Measurements from ENCODE around the gene ARID4B.
"Not testable (repeated sequence)": the region's sequence is repeated elsewhere in the genome, so short reads cannot be mapped to it uniquely, and the experiment has no call there.

ARID4B gene

DNA sequence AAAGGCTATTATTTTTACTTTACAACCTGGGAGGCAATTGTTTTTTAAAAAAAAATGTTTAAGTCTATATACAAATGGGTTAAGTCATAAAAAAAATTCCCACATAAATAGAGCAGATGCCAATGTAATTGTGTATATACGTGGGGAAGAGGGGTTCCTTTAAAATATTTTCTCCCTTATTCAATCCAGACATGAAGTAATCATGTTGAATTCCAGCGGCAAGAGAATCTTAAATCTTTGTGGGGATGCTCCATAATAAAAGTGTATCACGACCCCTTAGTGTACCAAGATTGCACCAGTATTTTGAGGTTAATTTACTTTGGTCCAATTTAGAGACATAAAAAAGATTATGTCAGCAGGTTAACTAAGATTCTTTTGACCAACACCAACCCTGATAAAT, 62.1 kb downstream of the ARID4B start:
- Histone ChIP-seq H3K27ac (ENCODE audit: low read length) (no peak overlapping the region), H3K9me3 (ENCODE audit: insufficient read depth, low read depth, low read length) (no peaks in the 10 kb centered on the region), H3K36me3 (ENCODE audit: insufficient read depth, low read depth, low read length) (no peaks in the 10 kb centered on the region), H3K4me1 (ENCODE audit: insufficient read depth, low read length) (peaks cover 11% of the 10 kb centered on the region; the same call in 1 of the 2 replicates), H3K9ac (ENCODE audit: low read depth, low read length) (no peak overlapping the region), H3K27me3 (ENCODE audit: insufficient read depth, low read length) (no peaks in the 10 kb centered on the region), H3K4me3 (ENCODE audit: low read length) (no peak overlapping the region)

- Histone ChIP-seq H3K36me3 (ENCODE audit: insufficient read depth, low read depth, low read length) (peaks cover 8% of the 10 kb centered on the region; the same call in 1 of the 2 replicates), H3K27ac (ENCODE audit: low read length) (no peak overlapping the region), H3K4me3 (ENCODE audit: low read length) (no peak overlapping the region), H3K27me3 (ENCODE audit: insufficient read depth, low read length) (no peaks in the 10 kb centered on the region), H3K9me3 (ENCODE audit: insufficient read depth, low read depth, low read length) (no peaks in the 10 kb centered on the region), H3K4me1 (ENCODE audit: insufficient read depth, low read length) (peaks cover 12% of the 10 kb centered on the region), H3K9ac (ENCODE audit: low read depth, low read length) (no peak overlapping the region)
These were observed 63.7 kb downstream of the ARID4B start for GRCh38 chr1:235264327-235264726.

DNA sequence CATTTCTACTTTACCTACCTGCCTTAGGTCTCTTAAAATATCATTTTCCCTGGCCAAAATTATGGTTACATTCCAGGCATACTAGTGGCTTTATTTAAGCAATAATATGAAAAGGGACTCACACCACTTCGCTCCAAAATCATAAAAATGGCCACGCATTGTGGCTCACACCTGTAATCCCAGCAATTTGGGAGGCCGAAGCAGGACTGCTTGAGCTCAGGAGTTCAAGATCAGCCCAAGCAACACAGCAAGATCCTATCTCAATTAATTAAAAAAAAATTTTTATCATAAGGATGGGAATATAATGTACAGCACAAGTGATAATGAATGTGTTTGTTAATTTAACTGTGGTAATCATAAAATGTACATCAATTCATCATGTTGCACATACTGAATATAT, 65.4 kb downstream of the ARID4B start:
- Histone ChIP-seq H3K27me3 (ENCODE audit: insufficient read depth, low read length) (no peaks in the 10 kb centered on the region), H3K9ac (ENCODE audit: low read depth, low read length) (no peak overlapping the region), H3K27ac (ENCODE audit: low read length) (no peak overlapping the region), H3K4me1 (ENCODE audit: insufficient read depth, low read length) (peaks cover 15% of the 10 kb centered on the region), H3K4me3 (ENCODE audit: low read length) (no peak overlapping the region), H3K36me3 (ENCODE audit: insufficient read depth, low read depth, low read length) (peaks cover 23% of the 10 kb centered on the region), H3K9me3 (ENCODE audit: insufficient read depth, low read depth, low read length) (no peaks in the 10 kb centered on the region)

- H3K27ac ChIP-seq (ENCODE audit: low read length): no peak overlapping the region
- no peak overlapping the region for H3K4me3 ChIP-seq (ENCODE audit: low read length)
- no peak overlapping the region for H3K9ac ChIP-seq (ENCODE audit: low read depth, low read length)
- H3K27me3 ChIP-seq (ENCODE audit: insufficient read depth, low read length): no peaks in the 10 kb centered on the region
- no peaks in the 10 kb centered on the region for H3K9me3 ChIP-seq (ENCODE audit: insufficient read depth, low read depth, low read length)
- H3K36me3 ChIP-seq (ENCODE audit: insufficient read depth, low read depth, low read length): peaks cover 29% of the 10 kb centered on the region
- peaks cover 11% of the 10 kb centered on the region for H3K4me1 ChIP-seq (ENCODE audit: insufficient read depth, low read length)
These were observed 66.7 kb downstream of the ARID4B start for GRCh38 chr1:235261243-235261642.

DNA sequence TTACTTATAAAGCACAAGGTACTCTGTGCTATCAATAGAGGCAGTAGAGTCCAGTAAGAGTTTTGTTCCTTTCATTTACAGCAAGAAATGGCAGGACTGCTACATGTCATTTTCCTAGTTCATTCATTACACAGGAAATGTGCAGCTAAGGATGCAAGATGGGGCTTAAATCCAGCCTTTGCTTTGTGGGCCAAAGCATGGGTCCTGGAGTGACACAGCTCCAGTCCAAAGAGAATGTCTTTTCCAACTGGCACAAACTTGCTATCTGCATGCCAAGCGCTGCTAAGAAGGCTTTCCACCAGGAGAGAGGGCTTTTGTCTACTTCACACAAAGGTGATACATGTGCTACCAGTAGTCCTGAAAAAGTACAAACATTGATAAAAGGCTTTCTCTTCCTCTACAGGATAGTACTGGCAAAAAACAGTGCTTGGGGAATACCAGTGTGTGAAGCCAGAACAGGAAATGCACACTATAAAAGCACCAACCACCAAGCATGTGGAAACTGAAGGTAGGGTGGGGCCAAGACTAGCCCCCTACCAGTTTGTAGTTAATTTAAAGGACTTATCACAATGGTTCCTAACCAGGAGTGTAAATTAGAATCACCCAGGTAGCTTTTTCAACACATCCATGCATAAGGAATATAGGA, 68.7 kb downstream of the ARID4B start:
- Histone ChIP-seq H3K27me3 (ENCODE audit: insufficient read depth, low read length) (no peaks in the 10 kb centered on the region), H3K27ac (ENCODE audit: low read length) (no peak overlapping the region), H3K36me3 (ENCODE audit: insufficient read depth, low read depth, low read length) (peaks cover 30% of the 10 kb centered on the region), H3K9ac (ENCODE audit: low read depth, low read length) (peak overlapping the region; percentile 28), H3K4me3 (ENCODE audit: low read length) (no peak overlapping the region), H3K4me1 (ENCODE audit: insufficient read depth, low read length) (peaks cover 11% of the 10 kb centered on the region), H3K9me3 (ENCODE audit: insufficient read depth, low read depth, low read length) (no peaks in the 10 kb centered on the region)

- not testable (repeated sequence) for H3K27me3 ChIP-seq (ENCODE audit: insufficient read depth, low read length); H3K27ac ChIP-seq (ENCODE audit: low read length); H3K4me3 ChIP-seq (ENCODE audit: low read length); H3K9ac ChIP-seq (ENCODE audit: low read depth, low read length); H3K9me3 ChIP-seq (ENCODE audit: insufficient read depth, low read depth, low read length)
- peaks cover 11% of the 10 kb centered on the region for H3K4me1 ChIP-seq (ENCODE audit: insufficient read depth, low read length)
- H3K36me3 ChIP-seq (ENCODE audit: insufficient read depth, low read depth, low read length): peaks cover 30% of the 10 kb centered on the region
These were observed 69.9 kb downstream of the ARID4B start for GRCh38 chr1:235258068-235258467.

DNA sequence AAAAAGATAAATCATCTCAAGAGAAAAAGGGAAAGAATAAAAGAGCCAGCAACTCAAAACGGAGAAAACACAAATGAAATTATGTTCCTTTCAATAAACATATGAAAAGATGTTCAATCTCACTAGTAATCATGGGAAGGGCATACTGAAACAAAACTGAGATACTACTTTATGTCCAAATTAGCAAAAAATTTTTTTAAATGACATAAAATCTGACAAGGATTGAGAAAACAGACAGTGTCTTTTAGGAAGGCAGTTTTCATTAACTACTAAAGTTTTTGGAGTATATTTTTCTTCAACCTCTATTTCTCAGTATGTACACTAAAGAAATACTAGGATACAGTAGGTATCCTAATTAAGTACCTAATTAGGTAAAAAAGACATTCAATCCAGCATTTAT, 73.3 kb downstream of the ARID4B start:
- Histone ChIP-seq H3K27me3 (ENCODE audit: insufficient read depth, low read length) (no peaks in the 10 kb centered on the region), H3K4me1 (ENCODE audit: insufficient read depth, low read length) (peaks cover 7% of the 10 kb centered on the region), H3K36me3 (ENCODE audit: insufficient read depth, low read depth, low read length) (peaks cover 46% of the 10 kb centered on the region), H3K9ac (ENCODE audit: low read depth, low read length) (no peak overlapping the region), H3K4me3 (ENCODE audit: low read length) (no peak overlapping the region), H3K27ac (ENCODE audit: low read length) (no peak overlapping the region), H3K9me3 (ENCODE audit: insufficient read depth, low read depth, low read length) (no peaks in the 10 kb centered on the region)

DNA sequence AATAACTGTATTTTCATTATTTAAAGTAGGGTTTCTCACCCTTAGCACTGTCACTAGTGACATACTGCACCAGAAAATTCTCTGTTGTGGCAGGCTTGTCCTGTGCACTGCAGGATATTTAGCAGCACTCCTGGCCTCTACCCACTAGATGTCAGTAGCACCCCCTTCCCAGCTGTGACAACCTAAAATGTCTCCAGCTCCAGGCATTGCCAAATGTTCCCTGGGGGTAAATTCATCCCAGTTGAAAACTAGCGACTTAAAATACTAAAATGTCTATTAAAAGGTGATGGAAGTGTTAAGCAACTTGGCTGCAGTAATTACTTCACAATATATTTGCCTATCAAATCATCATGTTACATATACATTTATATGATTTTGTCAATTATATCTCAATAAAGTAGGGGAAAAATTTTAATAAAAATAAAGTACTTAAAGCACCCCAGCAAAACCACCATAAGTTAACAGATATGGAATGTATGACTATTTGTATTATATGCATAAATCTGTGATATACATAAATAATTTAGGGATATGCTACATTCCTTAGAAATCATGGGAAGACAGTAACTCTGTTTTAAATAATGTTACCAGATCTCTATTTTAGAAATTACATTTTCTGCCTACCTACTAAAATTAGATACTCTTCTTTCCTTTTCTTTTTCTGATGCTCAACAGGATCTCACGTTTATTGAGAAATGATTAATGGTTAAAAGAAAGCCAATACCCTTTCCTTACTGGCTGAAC, 74.6 kb downstream of the ARID4B start:
- Histone ChIP-seq H3K27me3 (ENCODE audit: insufficient read depth, low read length) (no peaks in the 10 kb centered on the region), H3K27ac (ENCODE audit: low read length) (no peak overlapping the region), H3K4me3 (ENCODE audit: low read length) (no peak overlapping the region), H3K4me1 (ENCODE audit: insufficient read depth, low read length) (no peaks in the 10 kb centered on the region), H3K9ac (ENCODE audit: low read depth, low read length) (no peak overlapping the region), H3K36me3 (ENCODE audit: insufficient read depth, low read depth, low read length) (peaks cover 38% of the 10 kb centered on the region), H3K9me3 (ENCODE audit: insufficient read depth, low read depth, low read length) (no peaks in the 10 kb centered on the region)

DNA sequence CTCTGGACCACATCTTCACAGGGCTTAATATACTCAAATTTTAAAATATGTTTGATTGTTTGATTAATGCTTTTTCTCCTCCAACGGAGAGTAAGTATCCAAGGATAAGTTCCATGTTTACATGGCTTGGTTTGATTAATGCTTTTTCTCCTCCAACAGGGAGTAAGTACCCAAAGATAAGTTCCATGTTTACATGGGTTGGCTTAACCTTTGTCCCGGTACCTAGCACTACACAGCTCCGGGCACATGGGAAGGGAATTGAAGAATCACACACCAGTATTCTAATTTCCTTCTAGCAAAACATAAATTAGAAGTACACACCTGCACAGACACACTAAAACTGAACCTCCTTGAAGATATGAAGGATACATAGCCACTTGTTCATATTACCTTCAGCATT, 77.5 kb downstream of the ARID4B start:
- H3K36me3 ChIP-seq (ENCODE audit: insufficient read depth, low read depth, low read length): peaks cover 44% of the 10 kb centered on the region
- no peaks in the 10 kb centered on the region for H3K4me1 ChIP-seq (ENCODE audit: insufficient read depth, low read length)
- H3K9me3 ChIP-seq (ENCODE audit: insufficient read depth, low read depth, low read length): no peaks in the 10 kb centered on the region
- H3K27ac ChIP-seq (ENCODE audit: low read length): no peak overlapping the region
- no peaks in the 10 kb centered on the region for H3K27me3 ChIP-seq (ENCODE audit: insufficient read depth, low read length)
- H3K4me3 ChIP-seq (ENCODE audit: low read length): no peak overlapping the region
- no peak overlapping the region for H3K9ac ChIP-seq (ENCODE audit: low read depth, low read length)

- H3K27ac ChIP-seq (ENCODE audit: low read length): no peak overlapping the region
- no peak overlapping the region for H3K4me3 ChIP-seq (ENCODE audit: low read length)
- peaks cover 45% of the 10 kb centered on the region for H3K36me3 ChIP-seq (ENCODE audit: insufficient read depth, low read depth, low read length)
- no peak overlapping the region for H3K9ac ChIP-seq (ENCODE audit: low read depth, low read length)
- no peaks in the 10 kb centered on the region for H3K4me1 ChIP-seq (ENCODE audit: insufficient read depth, low read length)
- H3K27me3 ChIP-seq (ENCODE audit: insufficient read depth, low read length): no peaks in the 10 kb centered on the region
- H3K9me3 ChIP-seq (ENCODE audit: insufficient read depth, low read depth, low read length): no peaks in the 10 kb centered on the region
These were observed 81.7 kb downstream of the ARID4B start for GRCh38 chr1:235246022-235246948.

GRCh38 chr1:235244974-235245592, 82.9 kb downstream of the ARID4B start:
- no peak overlapping the region for H3K27ac ChIP-seq (ENCODE audit: low read length)
- peaks cover 45% of the 10 kb centered on the region for H3K36me3 ChIP-seq (ENCODE audit: insufficient read depth, low read depth, low read length)
- no peak overlapping the region for H3K9ac ChIP-seq (ENCODE audit: low read depth, low read length)
- no peaks in the 10 kb centered on the region for H3K9me3 ChIP-seq (ENCODE audit: insufficient read depth, low read depth, low read length)
- no peak overlapping the region for H3K4me3 ChIP-seq (ENCODE audit: low read length)
- H3K4me1 ChIP-seq (ENCODE audit: insufficient read depth, low read length): no peaks in the 10 kb centered on the region
- H3K27me3 ChIP-seq (ENCODE audit: insufficient read depth, low read length): no peaks in the 10 kb centered on the region
